ENCODE measurements around the gene HDAC4.

Gene HDAC4

DNA sequence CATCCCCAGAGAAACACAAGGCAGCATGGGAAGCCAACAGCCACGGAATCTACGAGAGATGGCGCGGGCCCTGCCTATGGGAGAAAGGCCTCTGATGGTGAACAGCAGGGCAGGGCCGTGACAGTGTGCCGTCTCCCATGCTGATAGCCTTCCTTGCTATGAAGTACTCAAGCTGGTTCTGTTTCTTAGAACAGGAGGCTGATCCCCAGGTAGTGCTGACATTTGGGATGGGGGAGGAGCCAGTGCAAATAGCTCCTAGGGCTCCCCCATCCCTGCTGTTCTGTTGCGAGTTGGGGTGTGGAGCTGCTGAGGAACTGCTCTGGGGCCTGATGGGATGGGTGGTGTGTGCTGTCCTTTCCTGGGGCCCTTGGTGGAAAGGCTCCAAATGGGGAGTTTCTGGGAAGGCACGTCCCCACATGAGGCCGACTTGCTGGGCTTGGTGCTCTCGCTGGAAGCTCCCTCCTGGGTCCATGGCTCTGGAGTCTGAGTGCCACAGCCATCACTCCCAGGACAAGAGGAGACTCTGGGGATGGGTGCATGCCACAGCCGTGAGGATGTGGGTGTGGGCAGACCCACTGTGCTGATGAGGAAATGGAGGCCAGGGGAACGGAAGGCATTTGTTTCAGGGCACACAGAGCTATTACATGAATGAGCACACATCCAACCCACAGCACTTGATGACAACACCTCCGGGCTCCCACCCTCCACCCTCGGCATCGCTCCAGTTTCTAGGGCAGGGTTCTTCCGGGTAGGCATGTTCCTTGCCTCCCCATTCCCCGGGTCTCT lies 246.8 kb downstream of the HDAC4 start:
- TF ChIP-seq GATA2 (IDR thresholded peaks at IDR 0.05; ENCODE audit: low read depth, low read length), result no peak
- no peak for TF ChIP-seq GATA3 (IDR thresholded peaks at IDR 0.05; ENCODE audit: low read depth, low read length)

DNA sequence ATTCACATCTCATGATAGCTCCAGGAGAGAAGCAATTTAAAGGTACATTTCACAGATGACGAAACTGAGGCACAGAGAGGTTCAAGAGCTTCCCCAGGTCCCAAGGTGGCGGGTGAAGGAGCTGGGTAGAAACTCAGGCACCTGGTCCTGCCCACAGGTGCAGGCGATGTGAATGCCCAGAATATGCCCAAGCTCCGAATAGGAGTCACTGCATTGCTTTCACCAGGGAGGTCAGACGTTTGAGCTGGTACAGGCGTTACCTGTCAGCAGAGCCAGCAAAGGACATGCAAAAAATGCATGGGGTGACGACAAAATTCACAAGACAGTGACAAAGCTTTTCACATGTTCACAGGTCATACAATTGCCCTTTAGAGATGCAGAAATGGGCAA lies 247.9 kb downstream of the HDAC4 start:
- TF ChIP-seq GATA2 (IDR thresholded peaks at IDR 0.05; ENCODE audit: low read depth, low read length) (no peak), GATA3 (IDR thresholded peaks at IDR 0.05; ENCODE audit: low read depth, low read length) (no peak)

DNA sequence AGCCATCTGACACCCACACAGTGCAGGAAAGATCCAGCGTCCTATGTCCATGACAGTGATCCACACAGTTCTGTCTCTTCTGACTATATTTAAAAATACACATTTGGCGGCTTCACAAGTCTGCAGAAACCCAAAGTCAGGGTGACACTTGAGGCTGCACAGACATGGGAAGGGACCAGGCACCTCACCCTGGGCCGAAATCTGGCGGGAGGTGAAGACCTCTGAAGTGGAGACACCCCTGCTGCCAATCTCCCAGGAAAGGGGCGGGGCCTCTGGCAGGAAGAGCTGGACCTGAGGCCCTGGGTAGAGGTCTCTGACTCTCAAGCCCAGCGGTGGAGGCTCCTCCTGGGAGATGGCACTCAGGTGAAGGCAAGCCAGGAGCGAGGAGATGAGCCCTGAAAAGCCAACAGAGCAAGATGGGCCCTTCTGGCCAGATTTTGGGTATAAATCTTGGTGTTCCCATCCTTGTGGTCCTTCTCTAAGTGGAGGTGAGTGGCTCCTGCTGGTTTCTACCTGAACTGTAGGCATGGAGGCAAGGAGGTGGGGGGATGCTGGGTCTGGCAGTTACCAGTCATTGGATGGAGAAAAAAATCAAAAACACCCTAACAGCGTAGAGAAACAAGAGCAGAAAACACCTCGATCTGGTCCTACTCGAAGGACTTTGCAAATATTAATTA lies 248.4 kb downstream of the HDAC4 start:
- no peak for TF ChIP-seq GATA2 (IDR thresholded peaks at IDR 0.05; ENCODE audit: low read depth, low read length)
- TF ChIP-seq GATA3 (IDR thresholded peaks at IDR 0.05; ENCODE audit: low read depth, low read length), result no peak

DNA sequence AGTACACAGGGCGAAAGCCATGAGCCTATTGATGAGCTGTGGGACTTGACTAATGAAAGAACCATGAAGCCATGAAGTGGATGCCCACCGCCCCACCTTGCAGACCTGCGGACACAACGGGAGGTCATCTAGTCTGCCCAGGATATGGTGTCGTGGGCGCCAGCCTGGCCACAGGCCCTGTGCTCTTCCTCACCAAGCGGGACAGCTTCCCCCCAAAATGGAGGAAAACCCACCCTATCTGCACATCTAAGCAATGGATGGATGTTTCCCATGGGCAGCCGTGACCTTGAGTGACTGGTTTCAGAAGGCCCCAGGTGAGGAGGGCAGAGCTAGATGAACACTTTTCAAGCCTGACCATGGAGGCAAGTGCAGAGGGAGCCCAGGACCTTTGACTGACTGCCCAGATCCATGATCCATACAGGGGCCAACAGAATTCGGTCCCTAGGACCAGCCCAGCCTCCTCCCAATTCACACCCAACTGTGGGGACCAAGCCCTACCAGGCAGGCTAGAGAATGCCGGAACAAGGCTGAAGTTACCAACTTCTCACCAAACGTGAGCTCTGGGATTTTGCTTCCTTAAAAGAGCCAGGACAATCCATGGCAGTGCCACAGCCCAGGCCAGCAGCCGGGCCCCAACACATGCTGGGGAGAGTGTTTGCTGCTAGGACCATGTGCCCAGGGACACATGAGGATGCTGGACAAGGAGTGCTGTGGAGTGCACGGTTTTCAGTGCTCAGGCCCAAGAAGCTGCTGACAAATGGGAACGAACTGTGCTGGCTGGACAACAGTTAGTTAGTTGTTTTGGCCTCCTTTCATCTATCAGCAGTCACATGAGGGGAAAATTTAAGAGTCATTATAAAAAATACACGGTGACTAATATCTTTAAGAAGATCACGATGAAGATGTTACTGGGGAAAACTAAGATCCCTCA lies 249.4 kb downstream of the HDAC4 start:
- no peak for TF ChIP-seq GATA2 (IDR thresholded peaks at IDR 0.05; ENCODE audit: low read depth, low read length)
- no peak for TF ChIP-seq GATA3 (IDR thresholded peaks at IDR 0.05; ENCODE audit: low read depth, low read length)

DNA sequence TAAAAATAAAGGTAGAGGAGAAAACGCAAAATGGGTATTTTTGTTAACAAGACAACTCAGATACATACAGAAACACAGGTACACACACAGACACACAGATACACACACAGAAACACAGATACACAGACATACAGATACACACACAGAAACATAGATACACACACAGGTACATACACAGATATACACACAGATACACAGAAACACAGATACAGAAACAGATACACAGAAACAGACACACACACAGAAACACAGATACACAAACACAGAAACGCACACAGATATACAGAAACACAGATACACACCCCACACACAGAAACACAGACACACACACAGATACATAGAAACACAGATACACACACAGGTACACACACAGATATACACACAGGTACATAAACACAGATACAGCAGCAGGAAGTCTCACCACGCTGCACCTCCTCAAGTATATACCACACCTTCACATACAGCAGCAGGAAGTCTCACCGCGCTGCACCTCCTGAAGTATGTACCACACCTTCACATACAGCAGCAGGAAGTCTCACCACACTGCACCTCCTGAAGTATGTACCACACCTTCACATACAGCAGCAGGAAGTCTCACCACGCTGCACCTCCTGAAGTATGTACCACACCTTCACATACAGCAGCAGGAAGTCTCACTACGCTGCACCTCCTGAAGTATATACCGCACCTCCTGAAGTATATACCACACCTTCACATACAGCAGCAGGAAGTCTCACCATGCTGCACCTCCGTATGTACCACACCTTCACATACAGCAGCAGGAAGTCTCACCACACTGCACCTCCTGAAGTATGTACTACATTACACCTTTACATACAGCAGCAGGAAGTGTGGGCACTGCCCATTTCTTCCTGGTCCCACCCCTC lies 250.5 kb downstream of the HDAC4 start:
- no peak for TF ChIP-seq GATA2 (IDR thresholded peaks at IDR 0.05; ENCODE audit: low read depth, low read length)
- TF ChIP-seq GATA3 (IDR thresholded peaks at IDR 0.05; ENCODE audit: low read depth, low read length), result no peak

DNA sequence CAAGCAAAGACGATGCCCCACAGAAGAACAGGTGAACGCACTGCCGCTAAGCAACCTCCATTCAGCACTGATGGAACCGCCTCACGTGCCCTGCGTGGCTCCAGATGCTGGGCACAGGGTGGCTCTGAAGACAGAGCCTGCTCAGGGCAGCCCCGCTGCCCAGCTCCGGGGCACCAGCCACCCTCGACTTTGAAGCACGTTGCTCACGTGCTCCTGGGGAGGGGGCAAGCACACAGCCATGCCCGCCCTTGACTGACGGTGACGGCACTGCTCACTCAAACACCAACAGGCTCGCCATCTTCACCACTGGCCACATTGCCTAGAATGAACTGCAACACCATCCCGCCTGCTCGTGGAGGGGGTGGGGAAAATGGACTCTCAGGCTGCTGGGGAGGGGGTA lies 251.3 kb downstream of the HDAC4 start:
- no peak for TF ChIP-seq GATA3 (IDR thresholded peaks at IDR 0.05; ENCODE audit: low read depth, low read length)
- TF ChIP-seq GATA2 (IDR thresholded peaks at IDR 0.05; ENCODE audit: low read depth, low read length), result no peak

DNA sequence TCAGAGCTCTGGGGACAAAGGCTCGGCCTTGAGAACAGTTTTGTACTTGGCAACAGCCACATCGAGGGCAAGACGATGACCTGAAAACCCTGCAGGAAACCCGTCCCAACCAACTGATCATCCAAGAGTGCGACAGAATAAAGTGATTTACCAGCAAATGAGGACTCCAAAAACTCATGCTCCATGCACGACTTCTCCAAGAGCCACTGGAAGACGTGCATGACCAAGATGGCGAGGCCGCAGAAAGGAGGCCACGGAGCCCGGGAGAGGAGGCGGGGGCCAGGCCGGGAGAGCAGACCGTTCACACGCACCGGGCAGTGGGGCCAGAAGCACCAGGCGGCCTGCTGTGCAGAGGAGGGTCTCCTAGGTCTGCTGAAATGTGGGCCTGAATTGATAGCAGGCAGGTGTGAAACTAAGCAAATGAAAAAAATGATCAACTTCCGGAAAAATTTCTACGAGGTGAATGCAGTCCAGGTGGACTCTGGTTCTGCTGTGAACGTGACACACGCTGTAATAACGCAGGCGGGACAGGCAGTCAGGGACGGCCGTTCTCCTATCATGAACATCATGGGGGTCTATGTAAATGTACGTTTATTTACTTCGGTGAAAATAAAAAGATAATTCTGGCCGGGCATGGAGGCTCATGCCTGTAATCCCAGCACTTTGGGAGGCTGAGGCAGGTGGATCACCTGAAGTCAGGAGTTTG lies 252.2 kb downstream of the HDAC4 start:
- TF ChIP-seq GATA3 (IDR thresholded peaks at IDR 0.05; ENCODE audit: low read depth, low read length) (no peak), GATA2 (IDR thresholded peaks at IDR 0.05; ENCODE audit: low read depth, low read length) (no peak)

DNA sequence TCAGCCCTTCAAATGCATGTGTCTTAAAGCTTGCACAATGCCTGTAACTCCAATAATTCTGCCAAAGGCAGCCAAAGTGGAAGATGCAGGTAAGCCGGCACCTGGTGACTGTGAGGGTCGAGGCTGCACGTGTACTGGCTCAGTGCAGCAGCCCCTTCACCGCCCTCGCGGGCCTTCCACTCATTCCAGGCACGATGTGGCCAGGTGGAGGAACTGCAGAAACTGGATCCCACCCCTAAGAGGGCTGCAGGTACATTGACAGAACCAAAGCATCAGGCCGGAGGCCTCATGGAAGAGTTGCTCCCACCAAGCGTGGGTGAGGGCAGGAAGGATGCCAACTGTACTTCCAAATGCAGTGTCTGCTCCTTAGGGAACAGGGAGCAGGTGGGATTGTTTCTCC lies 253.4 kb downstream of the HDAC4 start:
- TF ChIP-seq GATA2 (IDR thresholded peaks at IDR 0.05; ENCODE audit: low read depth, low read length) (no peak), GATA3 (IDR thresholded peaks at IDR 0.05; ENCODE audit: low read depth, low read length) (no peak)

DNA sequence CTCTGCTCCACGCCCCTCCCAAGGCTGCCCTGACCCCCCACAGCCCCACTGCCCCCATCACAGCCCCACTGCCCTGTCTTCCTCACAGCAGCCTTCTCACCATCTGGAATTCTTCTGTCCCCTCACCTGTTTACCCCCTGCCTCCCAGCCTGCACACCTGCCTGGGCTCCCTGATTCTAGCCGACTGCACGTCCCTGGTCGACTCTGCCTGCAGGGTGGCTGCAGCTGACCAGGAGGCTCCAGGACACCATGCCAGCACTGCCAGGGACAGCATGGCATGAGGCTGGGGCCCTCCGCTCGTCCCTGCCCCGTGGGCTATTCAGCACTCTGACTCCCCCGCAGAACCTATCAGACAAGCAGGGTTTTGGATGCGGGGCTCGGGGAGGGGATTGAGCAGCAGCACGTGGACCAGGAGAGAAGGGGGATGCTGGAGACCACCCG lies 254.1 kb downstream of the HDAC4 start:
- no peak for TF ChIP-seq GATA2 (IDR thresholded peaks at IDR 0.05; ENCODE audit: low read depth, low read length)
- TF ChIP-seq GATA3 (IDR thresholded peaks at IDR 0.05; ENCODE audit: low read depth, low read length), result no peak

DNA sequence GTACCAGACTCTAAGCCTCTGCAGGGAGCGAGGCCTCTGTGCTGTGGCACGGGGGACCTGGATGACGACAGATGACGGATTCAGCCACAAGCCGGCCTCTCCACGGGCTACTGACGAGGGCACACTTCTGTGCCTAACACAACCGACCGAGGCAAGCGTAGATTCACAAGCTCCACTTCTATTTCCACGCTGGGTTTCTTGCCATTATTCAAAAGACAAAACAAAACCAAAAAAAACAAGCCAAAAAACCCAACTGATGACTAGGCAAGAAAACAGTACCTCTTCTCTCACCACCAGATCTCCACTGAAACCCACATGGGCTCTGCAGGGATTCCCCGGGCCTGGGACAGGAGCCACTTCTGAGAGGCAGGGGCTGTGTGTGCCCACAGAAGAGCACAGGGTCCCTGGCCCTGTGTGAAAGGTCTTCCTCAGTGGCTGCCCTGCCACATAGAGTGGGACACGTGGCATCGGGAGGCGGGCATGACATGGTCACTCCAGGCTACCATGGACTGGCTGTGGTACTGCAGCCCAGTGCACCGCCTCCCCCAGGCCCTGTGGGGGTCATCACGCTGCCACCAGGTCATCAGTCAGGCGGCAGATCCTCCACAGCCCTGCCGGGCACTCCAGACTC lies 254.7 kb downstream of the HDAC4 start:
- TF ChIP-seq GATA2 (IDR thresholded peaks at IDR 0.05; ENCODE audit: low read depth, low read length) (no peak), GATA3 (IDR thresholded peaks at IDR 0.05; ENCODE audit: low read depth, low read length) (no peak)

DNA sequence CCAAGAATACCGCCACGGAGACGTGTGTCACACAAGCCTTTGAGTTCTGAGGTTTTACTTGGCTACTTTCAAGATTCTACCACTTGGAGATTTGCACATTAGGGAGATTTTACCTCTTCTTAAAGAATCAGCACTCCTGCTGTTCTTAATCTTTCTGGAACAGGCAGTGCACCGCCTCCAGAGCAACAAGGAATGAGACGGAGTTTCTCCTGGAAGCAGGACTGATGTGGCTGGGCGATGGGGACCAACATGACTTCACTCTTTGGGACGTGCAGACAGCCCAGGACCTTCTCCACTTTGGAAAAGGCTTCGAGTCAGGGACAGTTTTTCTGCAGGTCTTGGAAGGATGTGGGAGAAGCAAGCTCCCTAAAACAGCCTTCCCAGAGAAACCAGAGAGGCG lies 255.2 kb downstream of the HDAC4 start:
- TF ChIP-seq GATA2 (IDR thresholded peaks at IDR 0.05; ENCODE audit: low read depth, low read length), result no peak
- no peak for TF ChIP-seq GATA3 (IDR thresholded peaks at IDR 0.05; ENCODE audit: low read depth, low read length)

DNA sequence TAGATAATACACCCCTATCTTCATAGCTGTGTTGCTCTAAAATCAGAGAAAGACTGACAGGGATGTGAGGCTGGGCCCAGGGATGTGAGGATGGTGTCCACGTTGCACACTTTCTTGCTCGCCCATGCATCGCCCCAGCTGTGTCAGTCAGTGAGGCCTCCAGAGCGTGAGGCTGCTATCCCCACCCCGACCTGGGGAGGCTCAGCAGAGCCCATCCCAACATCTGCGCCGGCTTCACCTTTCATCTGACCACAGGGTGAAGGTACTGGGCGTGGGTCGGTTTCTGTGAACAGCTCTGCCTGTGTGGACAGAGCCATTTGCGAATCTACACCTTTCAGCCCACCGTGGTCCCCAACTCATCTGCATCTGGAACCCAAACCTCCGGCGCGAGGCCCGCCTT lies 255.7 kb downstream of the HDAC4 start:
- TF ChIP-seq GATA2 (IDR thresholded peaks at IDR 0.05; ENCODE audit: low read depth, low read length), result no peak
- TF ChIP-seq GATA3 (IDR thresholded peaks at IDR 0.05; ENCODE audit: low read depth, low read length), result no peak

All from SH-SY5Y (cell line).